Cortex of kidney (tissue), 1 donor: Measurements from ENCODE around the gene VEGFC.

Source experiments
- DNase-seq: peaks from one replicate; lab custom pipeline; 2025; lab: John Stamatoyannopoulos, UW

Gene VEGFC, protein sequence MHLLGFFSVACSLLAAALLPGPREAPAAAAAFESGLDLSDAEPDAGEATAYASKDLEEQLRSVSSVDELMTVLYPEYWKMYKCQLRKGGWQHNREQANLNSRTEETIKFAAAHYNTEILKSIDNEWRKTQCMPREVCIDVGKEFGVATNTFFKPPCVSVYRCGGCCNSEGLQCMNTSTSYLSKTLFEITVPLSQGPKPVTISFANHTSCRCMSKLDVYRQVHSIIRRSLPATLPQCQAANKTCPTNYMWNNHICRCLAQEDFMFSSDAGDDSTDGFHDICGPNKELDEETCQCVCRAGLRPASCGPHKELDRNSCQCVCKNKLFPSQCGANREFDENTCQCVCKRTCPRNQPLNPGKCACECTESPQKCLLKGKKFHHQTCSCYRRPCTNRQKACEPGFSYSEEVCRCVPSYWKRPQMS

DNA sequence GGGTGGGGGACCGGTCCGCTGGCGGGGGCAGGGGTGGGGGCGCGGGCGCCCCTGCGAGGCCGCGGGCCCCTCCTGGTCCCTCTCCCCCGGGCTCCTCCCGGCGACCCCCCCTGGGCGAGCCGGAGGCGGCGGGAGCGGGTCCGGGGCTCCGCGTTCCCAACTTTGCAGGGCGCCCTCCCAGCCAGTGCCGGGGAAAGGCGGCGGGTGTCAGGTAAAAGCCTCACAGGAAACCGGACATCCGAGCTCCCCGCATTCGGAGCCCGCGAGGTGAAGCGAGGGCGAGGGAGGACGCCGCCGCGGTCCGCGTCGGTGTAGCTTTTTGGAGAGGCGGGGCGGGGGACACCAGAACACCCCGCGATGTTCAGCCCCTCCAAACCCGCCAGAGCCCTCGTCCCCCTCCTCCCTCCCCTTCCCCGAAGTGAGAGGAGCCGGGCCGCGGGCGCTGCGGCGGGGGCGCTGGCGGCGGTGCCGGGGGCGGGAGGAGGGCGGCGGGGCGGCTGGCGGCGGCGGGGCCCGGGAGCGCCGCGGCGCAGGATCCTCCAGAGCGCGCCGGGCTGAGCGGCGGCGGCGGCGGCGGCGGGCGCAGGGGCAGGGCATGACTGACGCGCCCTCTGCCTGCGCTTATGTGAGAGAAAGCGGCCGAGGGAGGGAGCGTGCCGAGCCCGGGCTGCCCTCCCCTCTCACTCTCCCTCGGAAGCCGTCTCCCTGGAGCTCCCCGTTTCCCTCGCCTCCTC lies at the start of gene VEGFC:
Gene VEGFC (minus strand): TSS at position 597 of the 734 bp plus-strand sequence. CDS start 611 bp downstream, outside the sequence.
- DNase-seq, result no peak

- no peak for DNase-seq
Measured at GRCh38 chr4:176841711-176842112, 49.0 kb upstream of the VEGFC start.

GRCh38 chr4:176840166-176840565 lies 47.4 kb upstream of the VEGFC start:
- DNase-seq, result no peak

DNA sequence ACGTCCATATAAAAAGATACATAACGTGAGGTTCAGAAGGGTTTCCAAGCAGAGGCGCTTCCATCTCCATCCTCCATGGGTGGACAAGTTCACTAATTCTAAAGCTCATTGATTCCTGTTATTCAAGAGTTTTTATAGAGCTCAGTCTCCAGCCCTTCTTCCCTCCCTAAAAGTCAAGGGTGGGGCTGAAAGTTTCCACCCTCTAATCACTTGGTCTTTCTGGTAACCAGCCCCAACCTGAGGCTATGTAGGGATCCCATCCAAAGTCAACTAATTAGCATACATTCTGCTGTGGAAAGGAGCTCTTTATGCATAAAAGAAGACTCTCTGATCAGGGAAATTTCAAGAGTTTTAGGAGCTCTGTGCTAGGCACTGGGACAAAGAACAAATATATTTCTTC lies 46.9 kb upstream of the VEGFC start:
- no peak for DNase-seq

GRCh38 chr4:176838601-176839433 lies 46.1 kb upstream of the VEGFC start:
- no peak for DNase-seq

DNA sequence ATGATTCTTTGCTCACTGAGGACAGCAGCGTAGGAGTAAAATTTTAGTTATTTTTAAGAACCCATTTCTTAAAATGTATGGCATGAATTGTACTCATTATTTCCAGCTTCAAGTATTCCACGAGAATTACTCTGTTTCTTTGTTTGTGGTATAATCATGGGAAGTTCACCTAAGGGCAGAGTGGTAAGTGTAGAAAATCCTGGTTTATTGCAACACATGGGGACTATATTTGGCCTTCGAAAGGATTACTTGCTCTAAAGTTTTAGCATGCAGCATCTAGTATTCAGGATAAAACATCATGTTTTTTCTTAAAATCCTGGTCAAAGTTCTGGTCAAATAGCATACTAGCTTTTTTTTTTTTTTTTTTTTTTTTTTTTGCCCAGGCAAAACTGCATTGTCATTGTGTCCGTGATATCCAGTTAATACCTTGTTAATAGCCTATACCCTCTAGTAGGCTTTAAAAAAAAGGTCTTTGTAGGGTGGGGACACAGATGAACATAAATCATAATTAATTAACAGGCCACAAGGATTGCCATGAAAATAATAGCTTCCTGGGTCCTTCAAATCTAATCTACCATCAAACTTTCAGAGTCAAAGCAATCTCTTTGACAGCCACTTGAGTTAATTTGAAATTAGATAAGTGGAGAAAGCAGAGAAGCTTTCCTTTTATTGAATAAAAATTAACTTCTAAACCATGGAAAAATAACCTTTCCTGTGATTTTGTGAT lies 44.6 kb upstream of the VEGFC start:
- no peak for DNase-seq

DNA sequence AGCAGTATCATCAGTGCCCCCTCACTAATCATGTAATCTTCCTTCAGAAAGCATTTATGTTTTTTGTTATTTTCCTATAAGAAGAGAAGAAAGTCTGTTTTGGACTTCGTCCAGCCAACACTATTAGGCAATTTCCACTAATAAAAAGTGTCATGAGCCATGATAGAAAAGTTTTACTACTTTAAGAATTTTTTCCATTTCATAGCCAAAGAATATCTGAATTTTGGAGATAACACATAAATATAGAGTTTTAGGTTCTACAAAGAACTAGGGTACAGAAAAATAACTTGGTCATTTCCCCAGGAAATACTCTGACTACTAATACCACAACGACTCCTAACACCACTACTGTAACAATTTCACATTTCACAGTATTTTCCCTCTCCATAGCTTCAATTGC lies 41.8 kb upstream of the VEGFC start:
- no peak for DNase-seq

GRCh38 chr4:176833400-176834175 lies 40.9 kb upstream of the VEGFC start:
- no peak for DNase-seq

- no peak for DNase-seq
Measured at GRCh38 chr4:176830971-176831370, 38.2 kb upstream of the VEGFC start.

- DNase-seq, result no peak
Measured at GRCh38 chr4:176825586-176825985, 32.9 kb upstream of the VEGFC start.

- no peak for DNase-seq
Measured at GRCh38 chr4:176824645-176825366, 32.1 kb upstream of the VEGFC start.

GRCh38 chr4:176818531-176818930 lies 25.8 kb upstream of the VEGFC start:
- DNase-seq, result no peak

- no peak for DNase-seq
Measured at GRCh38 chr4:176817204-176817603, 24.5 kb upstream of the VEGFC start.

DNA sequence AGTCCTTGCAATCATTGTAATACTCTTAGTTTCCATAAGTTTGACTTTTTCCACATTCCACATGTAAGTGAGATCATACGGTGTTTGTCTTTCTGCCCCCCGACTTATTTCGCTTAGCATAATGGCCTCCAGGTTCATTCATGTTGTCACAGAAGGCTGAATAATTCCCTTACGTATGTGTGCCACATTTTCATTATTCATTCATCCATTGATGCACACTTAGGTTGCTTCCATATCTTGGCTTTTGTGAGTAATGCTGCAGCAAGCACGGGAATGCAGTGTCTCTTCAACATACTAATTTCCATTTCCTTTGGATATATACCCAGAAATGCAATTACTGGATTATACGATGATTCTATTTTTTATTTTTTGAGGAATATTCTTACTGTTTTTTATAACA lies 22.0 kb upstream of the VEGFC start:
- DNase-seq, result no peak

DNA sequence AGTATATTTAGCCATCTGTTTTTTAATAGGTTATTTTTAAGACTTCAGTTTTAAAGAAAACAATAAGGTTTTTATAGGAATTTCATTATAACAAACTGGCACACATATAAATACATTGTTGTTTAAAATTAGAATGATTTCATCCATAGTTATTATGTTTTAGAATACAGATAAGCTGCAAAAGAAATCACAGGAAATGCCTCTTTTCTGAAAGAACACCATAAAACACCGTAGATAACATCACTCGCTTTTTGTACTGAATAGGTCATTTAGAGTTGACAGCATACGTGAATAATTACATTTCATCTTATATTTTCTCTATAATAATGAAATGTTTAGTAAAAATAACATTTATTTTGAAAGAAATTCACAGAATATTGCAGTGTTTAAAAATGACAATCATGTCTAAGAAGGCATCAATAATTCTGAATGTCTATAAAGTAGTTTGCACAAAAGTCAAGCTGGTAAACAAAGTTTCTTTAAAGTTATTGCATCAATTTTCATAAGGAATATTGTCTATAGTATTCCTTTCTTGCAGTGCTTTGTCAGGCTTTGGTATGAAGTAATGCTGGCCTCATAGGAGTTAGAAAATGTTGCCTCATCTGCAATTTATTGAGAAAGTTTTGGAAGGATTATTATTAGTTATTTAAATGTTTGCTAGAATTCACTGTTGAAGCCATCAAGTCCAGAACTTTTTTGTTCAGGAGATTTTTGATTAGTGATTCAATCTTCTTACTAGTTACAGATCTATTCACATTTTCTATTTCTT lies 17.9 kb upstream of the VEGFC start:
- DNase-seq, result no peak

GRCh38 chr4:176806778-176807375 lies 14.2 kb upstream of the VEGFC start:
- DNase-seq, result no peak

DNA sequence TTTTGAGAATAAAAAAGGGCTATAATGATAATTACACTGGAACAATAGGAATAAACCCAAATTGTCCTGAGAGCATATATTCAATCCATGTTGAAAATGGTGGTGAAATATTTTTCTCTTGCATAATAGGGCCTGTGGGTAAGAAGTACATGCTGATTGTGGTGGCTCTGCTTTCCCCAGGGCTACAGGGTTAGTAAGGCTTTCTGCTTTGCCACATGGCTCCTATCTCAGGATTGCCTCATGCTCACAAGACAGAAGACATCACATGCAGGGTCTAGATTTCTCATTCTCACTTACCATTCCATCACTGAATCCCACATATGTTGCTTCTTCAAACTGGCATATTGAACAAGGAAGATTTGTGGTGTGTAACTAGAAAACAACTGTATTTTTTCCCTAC lies 12.4 kb upstream of the VEGFC start:
- no peak for DNase-seq

- DNase-seq, result no peak
Measured at GRCh38 chr4:176800891-176801534, 8.3 kb upstream of the VEGFC start.

DNA sequence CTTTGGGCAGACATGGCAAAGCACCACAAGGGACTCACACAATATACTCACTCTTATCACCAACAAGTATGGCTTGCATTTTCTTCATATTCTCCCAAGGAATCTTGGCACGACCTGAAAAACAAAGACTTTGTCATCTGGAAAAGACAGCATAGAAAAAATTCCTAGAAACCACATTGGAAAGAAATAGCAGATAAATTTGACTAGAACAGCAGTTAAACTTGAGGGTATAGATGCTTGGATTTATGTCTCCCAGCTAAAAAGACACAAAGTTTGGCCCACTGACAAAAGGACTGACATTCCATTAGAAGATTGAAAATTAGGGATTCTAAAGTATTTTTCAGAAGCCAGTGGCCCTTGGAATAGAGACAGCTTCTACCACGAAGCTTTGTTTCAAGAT lies 6.9 kb upstream of the VEGFC start:
- DNase-seq, result no peak
